ENCODE data around the gene SLC39A11.

SLC39A11 gene

DNA sequence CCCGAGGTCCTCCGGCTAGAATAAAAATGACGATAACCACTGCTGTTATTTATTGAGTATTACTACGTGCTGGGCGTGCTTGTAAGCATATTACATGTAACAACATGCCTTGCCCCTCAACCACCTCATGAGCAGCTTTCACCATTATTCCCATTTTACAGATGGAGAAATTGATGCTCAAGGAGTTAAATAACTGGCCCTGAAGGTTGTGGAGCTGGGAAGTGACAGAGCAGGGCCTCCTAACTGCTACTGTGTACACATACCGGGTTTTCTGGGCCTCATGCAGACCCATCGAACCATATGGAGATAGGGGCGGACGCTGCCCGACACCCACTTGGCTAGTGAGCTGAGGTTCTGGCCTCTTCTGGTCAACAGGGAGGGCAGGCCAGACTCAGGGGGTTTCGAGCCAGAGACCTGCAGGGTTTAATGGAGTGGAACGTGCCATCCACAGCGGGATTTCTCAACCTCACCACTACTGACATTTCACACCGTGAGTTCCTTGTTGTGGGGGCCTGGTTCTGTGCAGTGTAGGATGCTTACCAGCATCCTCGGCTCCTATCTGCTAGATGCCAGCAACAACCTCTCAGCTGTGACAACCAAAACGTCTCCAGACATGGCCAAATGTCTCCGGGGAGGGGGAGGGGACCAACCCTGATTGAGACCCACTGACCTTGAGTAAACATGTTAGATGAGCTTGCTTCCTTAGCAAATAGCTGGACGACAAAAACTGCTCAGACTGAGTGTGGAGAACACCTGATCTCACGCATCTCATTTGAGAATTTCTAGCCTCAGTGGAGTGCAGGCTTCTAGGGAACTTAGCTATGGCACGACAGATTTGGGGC lies 432.0 kb downstream of the SLC39A11 start:
- Histone ChIP-seq H3K27me3 (ENCODE audit: insufficient read depth, poor library complexity, severe bottlenecking) (no peaks in the 10 kb centered on the region), H3K27ac (replicated peaks) (no peak overlapping the region), H3K4me3 (replicated peaks; ENCODE audit: insufficient read depth, low read length) (no peak overlapping the region)
- no peak for DNase-seq (ENCODE audit: low read depth in 1 of 2, low spot score in 1 of 2)
- TF ChIP-seq SPI1 (IDR thresholded peaks at IDR 0.05; ENCODE audit: borderline replicate concordance, low read depth), result no peak

- Histone ChIP-seq H3K4me3 (replicated peaks; ENCODE audit: insufficient read depth, low read length) (no peak overlapping the region), H3K27ac (replicated peaks) (no peak overlapping the region), H3K27me3 (ENCODE audit: insufficient read depth, poor library complexity, severe bottlenecking) (no peaks in the 10 kb centered on the region)
- no peak for DNase-seq (ENCODE audit: low read depth in 1 of 2, low spot score in 1 of 2)
- TF ChIP-seq GABPA (IDR thresholded peaks at IDR 0.05; ENCODE audit: low read depth) (no peak), SPI1 (IDR thresholded peaks at IDR 0.05; ENCODE audit: borderline replicate concordance, low read depth) (no peak), POLR2AphosphoS5 (IDR thresholded peaks at IDR 0.05; ENCODE audit: low read depth) (no peak), CTCF (IDR thresholded peaks at IDR 0.05; ENCODE audit: insufficient read depth, low read length) (no peak)
- TF ChIP-seq, protein P1, sequence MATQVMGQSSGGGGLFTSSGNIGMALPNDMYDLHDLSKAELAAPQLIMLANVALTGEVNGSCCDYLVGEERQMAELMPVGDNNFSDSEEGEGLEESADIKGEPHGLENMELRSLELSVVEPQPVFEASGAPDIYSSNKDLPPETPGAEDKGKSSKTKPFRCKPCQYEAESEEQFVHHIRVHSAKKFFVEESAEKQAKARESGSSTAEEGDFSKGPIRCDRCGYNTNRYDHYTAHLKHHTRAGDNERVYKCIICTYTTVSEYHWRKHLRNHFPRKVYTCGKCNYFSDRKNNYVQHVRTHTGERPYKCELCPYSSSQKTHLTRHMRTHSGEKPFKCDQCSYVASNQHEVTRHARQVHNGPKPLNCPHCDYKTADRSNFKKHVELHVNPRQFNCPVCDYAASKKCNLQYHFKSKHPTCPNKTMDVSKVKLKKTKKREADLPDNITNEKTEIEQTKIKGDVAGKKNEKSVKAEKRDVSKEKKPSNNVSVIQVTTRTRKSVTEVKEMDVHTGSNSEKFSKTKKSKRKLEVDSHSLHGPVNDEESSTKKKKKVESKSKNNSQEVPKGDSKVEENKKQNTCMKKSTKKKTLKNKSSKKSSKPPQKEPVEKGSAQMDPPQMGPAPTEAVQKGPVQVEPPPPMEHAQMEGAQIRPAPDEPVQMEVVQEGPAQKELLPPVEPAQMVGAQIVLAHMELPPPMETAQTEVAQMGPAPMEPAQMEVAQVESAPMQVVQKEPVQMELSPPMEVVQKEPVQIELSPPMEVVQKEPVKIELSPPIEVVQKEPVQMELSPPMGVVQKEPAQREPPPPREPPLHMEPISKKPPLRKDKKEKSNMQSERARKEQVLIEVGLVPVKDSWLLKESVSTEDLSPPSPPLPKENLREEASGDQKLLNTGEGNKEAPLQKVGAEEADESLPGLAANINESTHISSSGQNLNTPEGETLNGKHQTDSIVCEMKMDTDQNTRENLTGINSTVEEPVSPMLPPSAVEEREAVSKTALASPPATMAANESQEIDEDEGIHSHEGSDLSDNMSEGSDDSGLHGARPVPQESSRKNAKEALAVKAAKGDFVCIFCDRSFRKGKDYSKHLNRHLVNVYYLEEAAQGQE (IDR thresholded peaks at IDR 0.05; ENCODE audit: insufficient replicate concordance, low read depth), result no peak
These were observed 432.7 kb downstream of the SLC39A11 start for GRCh38 chr17:72659811-72660210.

DNA sequence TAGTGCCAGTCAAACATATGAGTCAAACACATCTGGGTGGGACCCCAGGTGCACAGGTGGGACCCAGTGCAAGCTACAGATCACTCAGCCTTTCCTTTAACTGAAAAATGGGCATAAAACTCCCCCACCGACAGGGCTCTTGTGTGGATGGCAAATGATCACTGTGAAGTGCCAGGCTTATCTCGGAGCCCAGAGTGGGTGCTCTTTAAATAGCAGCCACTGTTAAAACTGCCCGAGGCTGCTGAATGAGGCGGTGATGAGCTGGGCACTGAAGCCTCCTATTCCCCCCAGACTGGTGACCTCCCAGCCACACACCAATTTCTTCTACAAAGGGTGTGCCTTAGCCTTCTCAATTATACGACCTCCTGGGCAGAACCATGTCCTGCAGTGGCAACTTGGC lies 433.8 kb downstream of the SLC39A11 start:
- no peak overlapping the region for H3K4me3 ChIP-seq (replicated peaks; ENCODE audit: insufficient read depth, low read length)
- H3K27ac ChIP-seq (replicated peaks), result no peak overlapping the region
- TF ChIP-seq CTCF (IDR thresholded peaks at IDR 0.05; ENCODE audit: insufficient read depth, low read length) (no peak), SPI1 (IDR thresholded peaks at IDR 0.05; ENCODE audit: borderline replicate concordance, low read depth) (no peak), GABPA (IDR thresholded peaks at IDR 0.05; ENCODE audit: low read depth) (no peak), POLR2AphosphoS5 (IDR thresholded peaks at IDR 0.05; ENCODE audit: low read depth) (no peak)
- TF ChIP-seq, protein P1 (IDR thresholded peaks at IDR 0.05; ENCODE audit: insufficient replicate concordance, low read depth), result no peak
- DNase-seq (ENCODE audit: low read depth in 1 of 2, low spot score in 1 of 2), result no peak
- no peaks in the 10 kb centered on the region for H3K27me3 ChIP-seq (ENCODE audit: insufficient read depth, poor library complexity, severe bottlenecking)

DNA sequence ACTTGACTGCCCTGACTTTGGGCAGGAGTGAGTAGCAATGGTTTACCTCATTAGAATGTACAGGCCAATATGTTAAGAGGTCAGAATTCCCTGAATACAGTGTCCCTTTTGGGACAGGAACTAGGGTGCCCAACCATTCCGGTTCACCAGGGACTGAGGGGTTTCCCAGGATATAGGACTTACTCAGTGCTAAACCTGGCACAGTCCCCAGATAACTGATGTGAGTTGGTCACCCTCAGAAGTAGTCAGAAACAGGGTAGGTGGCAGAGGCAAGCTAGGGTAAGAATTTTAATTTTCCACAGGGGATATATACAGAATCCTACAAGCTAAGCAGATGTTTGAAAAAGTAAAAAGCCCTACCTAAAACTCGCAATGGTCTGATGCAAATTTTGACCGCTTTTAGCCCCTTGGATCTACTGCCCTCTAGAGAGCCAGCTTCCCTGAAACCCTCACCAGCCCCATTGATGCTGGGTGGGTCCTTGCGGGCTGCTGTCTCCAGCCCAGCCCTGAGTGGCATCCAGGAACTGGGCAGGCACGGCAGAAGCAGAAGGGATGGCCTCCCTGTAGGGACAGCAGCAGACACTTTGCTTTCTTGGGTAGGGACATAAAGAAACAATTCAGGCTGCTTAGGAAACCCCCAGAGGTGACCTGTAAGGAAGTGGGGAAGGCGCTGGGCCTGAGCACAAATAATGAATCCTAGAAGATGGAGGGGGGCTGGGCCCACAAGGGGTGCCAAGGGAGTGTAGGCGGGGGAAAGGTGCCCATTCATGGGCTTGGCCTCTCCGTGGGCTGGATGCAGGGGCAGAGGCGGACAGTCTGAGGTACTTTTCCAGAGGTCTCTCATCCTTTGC lies 434.8 kb downstream of the SLC39A11 start:
- no peak overlapping the region for H3K4me3 ChIP-seq (replicated peaks; ENCODE audit: insufficient read depth, low read length)
- no peak overlapping the region for H3K27ac ChIP-seq (replicated peaks)

More for the DNA sequence above, 434.8 kb downstream of the SLC39A11 start:
- DNase-seq (ENCODE audit: low read depth in 1 of 2, low spot score in 1 of 2), result no peak
- TF ChIP-seq, protein P1 (IDR thresholded peaks at IDR 0.05; ENCODE audit: insufficient replicate concordance, low read depth), result no peak
- TF ChIP-seq CTCF (IDR thresholded peaks at IDR 0.05; ENCODE audit: insufficient read depth, low read length) (no peak), SPI1 (IDR thresholded peaks at IDR 0.05; ENCODE audit: borderline replicate concordance, low read depth) (no peak), GABPA (IDR thresholded peaks at IDR 0.05; ENCODE audit: low read depth) (no peak), POLR2AphosphoS5 (IDR thresholded peaks at IDR 0.05; ENCODE audit: low read depth) (no peak)
- H3K27me3 ChIP-seq (ENCODE audit: insufficient read depth, poor library complexity, severe bottlenecking), result no peaks in the 10 kb centered on the region

Measured in HL-60 (cell line).